GM12872 (cell line): ENCODE measurements around the gene ATG16L2.
A peak's percentile ranks its signal among the peaks of the same experiment; 100 is the strongest.

Experiments
- CTCF ChIP-seq: IDR thresholded peaks from 3 replicates; pipeline ENCODE4 v1.5.1; 2011; ENCODE audit warnings: low read depth, mild to moderate bottlenecking, low read length, moderate library complexity; ENCODE audit not compliant: insufficient read depth

Gene ATG16L2

GRCh38 chr11:72781313-72782080, 32.7 kb upstream of the ATG16L2 start:
- no peak for TF ChIP-seq CTCF

- TF ChIP-seq CTCF, result no peak
These were observed 31.9 kb upstream of the ATG16L2 start for GRCh38 chr11:72782081-72782920.

GRCh38 chr11:72783144-72783905, 30.9 kb upstream of the ATG16L2 start:
- TF ChIP-seq CTCF, result no peak

GRCh38 chr11:72784662-72785061, 29.5 kb upstream of the ATG16L2 start:
- TF ChIP-seq CTCF, result no peak

GRCh38 chr11:72786305-72787215, 27.7 kb upstream of the ATG16L2 start:
- no peak for TF ChIP-seq CTCF

GRCh38 chr11:72787216-72788104, 26.8 kb upstream of the ATG16L2 start:
- TF ChIP-seq CTCF, result peak; percentile 48; the same call in 2 of the 3 replicates
